WTC11 (cell line): Measurements from ENCODE around the gene TDRD10. TPM values are rescaled to one million over a fixed set of nuclear protein-coding genes. Genes with fewer than 3 reads are reported as not detected.

Experiments used
- ATAC-seq: fragments of 200-7000 bp; cut with Tn5 transposase; 2 replicates; pipeline ENCODE4 v1.10.0; 2021; ENCODE audit warnings: mild to moderate bottlenecking, moderate library complexity
- CTCF ChIA-PET: fragments of 300-600 bp; sonication (Branson Sonifier 250); formaldehyde crosslinking; loops from one replicate; lab custom pipeline; 2021; ENCODE audit warnings: antibody characterized with exemption; lab: Charles Lee
- POLR2A ChIA-PET: fragments of 350-600 bp; sonication (Branson Sonifier 250); formaldehyde crosslinking; loops from one replicate; lab custom pipeline; 2021; ENCODE audit warnings: antibody characterized with exemption; lab: Charles Lee
- DNase-seq: peaks from one replicate; pipeline ENCODE4 v3.0.0; 2021; ENCODE audit warnings: low spot score
- H3K27ac Mint-ChIP-seq: 2 replicates; pipeline ENCODE4 v1.8.0; 2021; ENCODE audit warnings: mixed read lengths
- H3K27me3 Mint-ChIP-seq: 2 replicates; pipeline ENCODE4 v1.8.0; 2021; ENCODE audit warnings: low read depth, mild to moderate bottlenecking, moderate library complexity, mixed read lengths
- H3K36me3 Mint-ChIP-seq: 2 replicates; pipeline ENCODE4 v1.8.0; 2021; ENCODE audit warnings: mixed read lengths
- H3K4me1 Mint-ChIP-seq: 2 replicates; pipeline ENCODE4 v1.8.0; 2022; ENCODE audit warnings: mixed read lengths
- H3K4me3 Mint-ChIP-seq: 2 replicates; pipeline ENCODE4 v1.8.0; 2021; ENCODE audit warnings: mild to moderate bottlenecking, moderate library complexity, mixed read lengths
- H3K9me3 Mint-ChIP-seq: 2 replicates; pipeline ENCODE4 v1.8.0; 2021; ENCODE audit warnings: mixed read lengths
- ATF3 ChIP-seq: sonication (generic); formaldehyde crosslinking; conservative IDR thresholded peaks from 2 replicates; pipeline ENCODE4 v1.8.1; 2022; ENCODE audit warnings: mild to moderate bottlenecking, missing genetic modification reagents
- ATF6 ChIP-seq: sonication (generic); formaldehyde crosslinking; IDR thresholded peaks from 2 replicates; pipeline ENCODE4 v1.8.1; 2023; ENCODE audit warnings: mild to moderate bottlenecking, missing genetic modification reagents
- E2F4 ChIP-seq: sonication (generic); formaldehyde crosslinking; IDR thresholded peaks from 2 replicates; pipeline ENCODE4 v1.8.1; 2022; ENCODE audit warnings: low read depth, mild to moderate bottlenecking, moderate library complexity, missing genetic modification reagents, borderline replicate concordance
- EMX1 ChIP-seq: fragments of 250-450 bp; sonication (Bioruptor Pico); IDR thresholded peaks from 2 replicates; pipeline ENCODE4 v1.8.0; 2021; ENCODE audit warnings: mild to moderate bottlenecking
- ERG ChIP-seq: fragments of 250-450 bp; sonication (Bioruptor Pico); IDR thresholded peaks from 2 replicates; pipeline ENCODE4 v1.8.0; 2021; ENCODE audit warnings: mild to moderate bottlenecking
- GTF2I ChIP-seq: fragments of 250-450 bp; sonication (Bioruptor Pico); conservative IDR thresholded peaks from 2 replicates; pipeline ENCODE4 v1.4.0; 2021; ENCODE audit warnings: mild to moderate bottlenecking
- HMGXB4 ChIP-seq: sonication (generic); formaldehyde crosslinking; IDR thresholded peaks from 2 replicates; pipeline ENCODE4 v1.8.1; 2023; ENCODE audit warnings: mild to moderate bottlenecking, moderate library complexity, missing genetic modification reagents
- JAZF1 ChIP-seq: fragments of 250-450 bp; sonication (Bioruptor Pico); IDR thresholded peaks from 2 replicates; pipeline ENCODE4 v1.9.0; 2021; ENCODE audit warnings: moderate library complexity, mild to moderate bottlenecking, inconsistent platforms
- KAT7 ChIP-seq: sonication (generic); formaldehyde crosslinking; IDR thresholded peaks from 2 replicates; pipeline ENCODE4 v1.8.1; 2023; ENCODE audit warnings: missing genetic modification reagents, mild to moderate bottlenecking, borderline replicate concordance
- MLX ChIP-seq: sonication (generic); formaldehyde crosslinking; IDR thresholded peaks from 2 replicates; pipeline ENCODE4 v1.8.1; 2023; ENCODE audit warnings: mild to moderate bottlenecking, missing genetic modification reagents, moderate library complexity
- MYBL2 ChIP-seq: sonication (generic); formaldehyde crosslinking; IDR thresholded peaks from 2 replicates; pipeline ENCODE4 v1.8.1; 2023; ENCODE audit warnings: mild to moderate bottlenecking, moderate library complexity, missing genetic modification reagents
- NFE2L1 ChIP-seq: sonication (generic); formaldehyde crosslinking; IDR thresholded peaks from 2 replicates; pipeline ENCODE4 v1.8.1; 2023; ENCODE audit warnings: missing genetic modification reagents
- NR1H2 ChIP-seq: sonication (generic); formaldehyde crosslinking; IDR thresholded peaks from 2 replicates; pipeline ENCODE4 v1.9.0; 2021; ENCODE audit warnings: mild to moderate bottlenecking, moderate library complexity, missing genetic modification reagents
- PREB ChIP-seq: sonication (generic); formaldehyde crosslinking; IDR thresholded peaks from 2 replicates; pipeline ENCODE4 v1.8.1; 2022; ENCODE audit warnings: mild to moderate bottlenecking, missing genetic modification reagents, moderate library complexity, borderline replicate concordance
- PRRX2 ChIP-seq: fragments of 250-450 bp; sonication (Bioruptor Pico); IDR thresholded peaks from 2 replicates; pipeline ENCODE4 v1.8.0; 2021; ENCODE audit warnings: mild to moderate bottlenecking
- RORB ChIP-seq: fragments of 250-450 bp; sonication (Bioruptor Pico); IDR thresholded peaks from 2 replicates; pipeline ENCODE4 v1.9.0; 2021; ENCODE audit warnings: mild to moderate bottlenecking
- SMAD3 ChIP-seq: sonication (generic); formaldehyde crosslinking; IDR thresholded peaks from 2 replicates; pipeline ENCODE4 v1.8.0; 2022; ENCODE audit warnings: missing genetic modification reagents, mild to moderate bottlenecking, borderline replicate concordance
- USF2 ChIP-seq: sonication (generic); formaldehyde crosslinking; IDR thresholded peaks from 2 replicates; pipeline ENCODE4 v1.8.1; 2023; ENCODE audit warnings: mild to moderate bottlenecking, missing genetic modification reagents, moderate library complexity
- ZMAT4 ChIP-seq: fragments of 250-450 bp; sonication (Bioruptor Pico); IDR thresholded peaks from 2 replicates; pipeline ENCODE4 v1.9.0; 2021; ENCODE audit warnings: mild to moderate bottlenecking
- ZSCAN18 ChIP-seq: fragments of 250-450 bp; sonication (Bioruptor Pico); IDR thresholded peaks from 2 replicates; pipeline ENCODE4 v2.1.2; 2022; ENCODE audit warnings: mild to moderate bottlenecking, moderate library complexity
- total RNA-seq: library from RNA; stranded (reverse); gene quantifications from 3 replicates; pipeline ENCODE4 v1.2.3, GENCODE V29; 2021

Gene TDRD10
- total RNA-seq, 1 experiment from 2014 or later, result 0.09 TPM

GRCh38 chr1:154527192-154527591 lies 25.2 kb downstream of the TDRD10 start:
- ATAC-seq (no peak), DNase-seq (no peak)
- CTCF ChIA-PET, result no interaction called here
- POLR2A ChIA-PET, result no interaction called here
- H3K4me1 Mint-ChIP-seq, result no peaks in the 10 kb centered on the region
- no peak overlapping the region for H3K27ac Mint-ChIP-seq
- H3K9me3 Mint-ChIP-seq, result peaks cover 7% of the 10 kb centered on the region
- no peaks in the 10 kb centered on the region for H3K36me3 Mint-ChIP-seq
- no peaks in the 10 kb centered on the region for H3K27me3 Mint-ChIP-seq
- no peak for TF ChIP-seq PREB (CRISPR knock-in tag)
- no peak for TF ChIP-seq EMX1 (CRISPR knock-in tag)
- no peak for TF ChIP-seq ZMAT4 (CRISPR knock-in tag)
- no peak for TF ChIP-seq E2F4
- TF ChIP-seq MLX (CRISPR knock-in tag), result no peak
- no peak for TF ChIP-seq RORB (CRISPR knock-in tag)
- no peak overlapping the region for H3K4me3 Mint-ChIP-seq

- H3K4me3 Mint-ChIP-seq, result no peak overlapping the region
- H3K27ac Mint-ChIP-seq, result no peak overlapping the region
- POLR2A ChIA-PET, result interaction anchor here (0.7 kb wide), 1 partner anchor 9 kb away, joined by 4 read pairs; no protein-coding TSS in a partner anchor
- H3K4me1 Mint-ChIP-seq, result no peaks in the 10 kb centered on the region
- H3K36me3 Mint-ChIP-seq, result peaks cover 3% of the 10 kb centered on the region; the same call in 1 of the 2 replicates
- DNase-seq (no peak), ATAC-seq (no peak)
- H3K27me3 Mint-ChIP-seq, result no peaks in the 10 kb centered on the region
- peaks cover 11% of the 10 kb centered on the region for H3K9me3 Mint-ChIP-seq
- CTCF ChIA-PET, result interaction anchor here (0.7 to 1.6 kb wide), 2 partner anchors 17 to 744 kb away, joined by 3 to 7 read pairs; partner anchors contain the start of gene CLK2
- no peak for TF ChIP-seq NFE2L1
- no peak for TF ChIP-seq USF2
- no peak for TF ChIP-seq ZMAT4 (CRISPR knock-in tag)
- TF ChIP-seq ERG (CRISPR knock-in tag), result no peak
- no peak for TF ChIP-seq ATF3 (CRISPR knock-in tag)
- TF ChIP-seq ZSCAN18 (CRISPR knock-in tag), result no peak
- TF ChIP-seq E2F4, result no peak
- no peak for TF ChIP-seq NR1H2
- TF ChIP-seq JAZF1 (CRISPR knock-in tag), result no peak
- TF ChIP-seq EMX1 (CRISPR knock-in tag), result no peak
- TF ChIP-seq PRRX2 (CRISPR knock-in tag), result no peak
- TF ChIP-seq MYBL2 (CRISPR knock-in tag), result no peak
- no peak for TF ChIP-seq SMAD3 (CRISPR knock-in tag)
- TF ChIP-seq GTF2I (CRISPR knock-in tag), result no peak
- TF ChIP-seq ATF6, result no peak
- TF ChIP-seq HMGXB4 (CRISPR knock-in tag), result no peak
- no peak for TF ChIP-seq KAT7
Measured at GRCh38 chr1:154529308-154529707, 27.3 kb downstream of the TDRD10 start.
